Hepatocyte (in vitro differentiated cells): Measurements from ENCODE around the gene NUCKS1.

Experiments used
- EZH2 ChIP-seq: fragments of 200-600 bp; sonication (generic); IDR thresholded peaks from 2 replicates; pipeline ENCODE4 v1.6.1; 2016; ENCODE audit warnings: antibody characterized with exemption, mild to moderate bottlenecking, borderline replicate concordance
- TF ChIP-seq, protein P1 (sequence below): fragments of 200-600 bp; sonication (generic); IDR thresholded peaks from 2 replicates; pipeline ENCODE4 v1.5.1; 2016; ENCODE audit warnings: antibody characterized with exemption, mild to moderate bottlenecking; ENCODE audit not compliant: poor library complexity

DNA sequence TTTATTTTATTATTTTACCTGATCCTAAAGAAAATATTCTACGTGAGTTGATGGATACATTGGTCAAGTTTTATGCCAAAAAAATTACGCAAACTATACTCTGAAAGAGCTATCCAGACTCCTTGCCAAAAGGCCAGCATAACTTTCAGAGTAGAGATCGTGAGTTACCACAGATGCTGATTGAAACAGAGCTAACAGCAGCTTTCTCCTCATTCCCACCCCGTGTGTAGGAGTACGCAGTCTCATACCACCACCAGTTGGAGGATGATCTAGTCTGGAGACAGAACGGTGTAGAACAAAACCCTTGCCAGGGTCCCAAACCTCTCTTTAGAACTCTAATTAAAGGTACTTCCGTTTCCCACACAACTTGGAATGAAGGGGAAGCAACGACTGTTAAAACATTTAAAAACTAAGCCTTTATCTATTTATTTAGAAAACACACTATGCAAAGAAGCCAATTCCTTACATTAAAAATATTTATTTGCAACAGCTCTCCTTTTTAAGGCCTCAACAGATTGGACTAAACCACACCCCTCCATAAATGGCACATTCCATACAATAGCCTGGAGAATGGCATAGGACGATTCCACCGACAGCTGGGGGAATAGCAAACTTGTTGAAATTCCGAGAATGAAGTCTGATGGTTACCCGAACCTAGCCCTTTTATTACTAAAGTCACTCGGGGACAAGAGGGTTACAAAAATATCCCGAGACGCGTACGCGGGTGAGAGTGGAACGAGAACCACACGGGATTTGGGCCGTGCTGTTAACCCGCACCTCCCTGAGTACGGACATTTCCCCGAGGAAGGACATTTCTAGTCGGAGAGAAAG is 1.4 kb downstream of the NUCKS1 start:
- TF ChIP-seq, protein P1, sequence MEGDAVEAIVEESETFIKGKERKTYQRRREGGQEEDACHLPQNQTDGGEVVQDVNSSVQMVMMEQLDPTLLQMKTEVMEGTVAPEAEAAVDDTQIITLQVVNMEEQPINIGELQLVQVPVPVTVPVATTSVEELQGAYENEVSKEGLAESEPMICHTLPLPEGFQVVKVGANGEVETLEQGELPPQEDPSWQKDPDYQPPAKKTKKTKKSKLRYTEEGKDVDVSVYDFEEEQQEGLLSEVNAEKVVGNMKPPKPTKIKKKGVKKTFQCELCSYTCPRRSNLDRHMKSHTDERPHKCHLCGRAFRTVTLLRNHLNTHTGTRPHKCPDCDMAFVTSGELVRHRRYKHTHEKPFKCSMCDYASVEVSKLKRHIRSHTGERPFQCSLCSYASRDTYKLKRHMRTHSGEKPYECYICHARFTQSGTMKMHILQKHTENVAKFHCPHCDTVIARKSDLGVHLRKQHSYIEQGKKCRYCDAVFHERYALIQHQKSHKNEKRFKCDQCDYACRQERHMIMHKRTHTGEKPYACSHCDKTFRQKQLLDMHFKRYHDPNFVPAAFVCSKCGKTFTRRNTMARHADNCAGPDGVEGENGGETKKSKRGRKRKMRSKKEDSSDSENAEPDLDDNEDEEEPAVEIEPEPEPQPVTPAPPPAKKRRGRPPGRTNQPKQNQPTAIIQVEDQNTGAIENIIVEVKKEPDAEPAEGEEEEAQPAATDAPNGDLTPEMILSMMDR, result no peak
- TF ChIP-seq EZH2, result no peak
